ENCODE results near the gene PFN2.
"Not testable (repeated sequence)": the region's sequence is repeated elsewhere in the genome, so short reads cannot be mapped to it uniquely, and the experiment has no call there.

Gene PFN2

GRCh38 chr3:149999421-149999820, 28.7 kb upstream of the PFN2 start:
- H3K27ac ChIP-seq: no peak overlapping the region
- TF ChIP-seq ZFX (IDR thresholded peaks at IDR 0.05): no peak
- no peak for TF ChIP-seq CTCF (conservative IDR thresholded peaks at IDR 0.05)

- TF ChIP-seq CTCF (conservative IDR thresholded peaks at IDR 0.05) (no peak), ZFX (IDR thresholded peaks at IDR 0.05) (no peak)
- H3K27ac ChIP-seq: no peak overlapping the region
These were observed 28.3 kb upstream of the PFN2 start for GRCh38 chr3:149998946-149999345.

GRCh38 chr3:149992416-149993058, 21.8 kb upstream of the PFN2 start:
- no peak for TF ChIP-seq CTCF (conservative IDR thresholded peaks at IDR 0.05)
- TF ChIP-seq ZFX (IDR thresholded peaks at IDR 0.05): no peak

GRCh38 chr3:149990423-149990948, 19.8 kb upstream of the PFN2 start:
- no peak for TF ChIP-seq ZFX (IDR thresholded peaks at IDR 0.05)
- TF ChIP-seq CTCF (conservative IDR thresholded peaks at IDR 0.05): no peak
- no peak overlapping the region for H3K27ac ChIP-seq

More at GRCh38 chr3:149992416-149993058, 21.8 kb upstream of the PFN2 start:
- H3K27ac ChIP-seq: no peak overlapping the region

GRCh38 chr3:149989307-149989706, 18.6 kb upstream of the PFN2 start:
- TF ChIP-seq CTCF (conservative IDR thresholded peaks at IDR 0.05) (no peak), ZFX (IDR thresholded peaks at IDR 0.05) (no peak)
- no peak overlapping the region for H3K27ac ChIP-seq

GRCh38 chr3:149983628-149984027, 12.9 kb upstream of the PFN2 start:
- no peak for TF ChIP-seq CTCF (conservative IDR thresholded peaks at IDR 0.05)
- TF ChIP-seq ZFX (IDR thresholded peaks at IDR 0.05): no peak
- no peak overlapping the region for H3K27ac ChIP-seq

GRCh38 chr3:149983053-149983452, 12.4 kb upstream of the PFN2 start:
- not testable (repeated sequence) for H3K27ac ChIP-seq

GRCh38 chr3:149981979-149982378, 11.3 kb upstream of the PFN2 start:
- TF ChIP-seq CTCF (conservative IDR thresholded peaks at IDR 0.05): peak; percentile 55
- H3K27ac ChIP-seq: not testable (repeated sequence)

Data from C4-2B (cell line).